Testis (tissue), 3 donors: Measurements from ENCODE around the gene IL6R. TPM values are rescaled to one million over a fixed set of nuclear protein-coding genes. Genes with fewer than 3 reads are reported as not detected.
A peak's percentile ranks its signal among the peaks of the same experiment; 100 is the strongest.
"Not testable (repeated sequence)": the region's sequence is repeated elsewhere in the genome, so short reads cannot be mapped to it uniquely, and the experiment has no call there.

Source experiments
- DNase-seq: peaks from one replicate; pipeline ENCODE4 v3.0.0-alpha.2; 2019
- H3K27ac ChIP-seq, 2 donors: fragments of 200-600 bp; sonication (generic); one replicate each; pipeline ENCODE4 v1.5.1; 2019
- H3K27me3 ChIP-seq: fragments of 200-600 bp; sonication (generic); one replicate; pipeline ENCODE4 v1.5.1; 2019
- H3K36me3 ChIP-seq: fragments of 200-600 bp; sonication (generic); one replicate; pipeline ENCODE4 v1.5.1; 2017; ENCODE audit warnings: low read depth; ENCODE audit errors: missing control alignments
- H3K4me1 ChIP-seq: fragments of 200-600 bp; sonication (generic); one replicate; pipeline ENCODE4 v1.5.1; 2019
- H3K4me3 ChIP-seq, 2 donors: fragments of 200-600 bp; sonication (generic); one replicate each; pipeline ENCODE4 v1.5.1; 2017 to 2019
- H3K9me3 ChIP-seq: fragments of 200-600 bp; sonication (generic); one replicate; pipeline ENCODE4 v1.5.1; 2017
- CTCF ChIP-seq, 3 experiments: fragments of 450-650 bp in 2 of 3; fragments of 200-600 bp in 1 of 3; sonication (generic) in 1 of 3; IDR thresholded peaks; one replicate each; pipeline ENCODE4 v1.5.1; 2016 to 2019; ENCODE audit warnings: antibody characterized with exemption in 3 of 3, mild to moderate bottlenecking in 2 of 3, moderate library complexity in 1 of 3
- POLR2A ChIP-seq: fragments of 450-650 bp; IDR thresholded peaks from one replicate; pipeline ENCODE4 v1.6.1; 2017; ENCODE audit warnings: antibody characterized with exemption, mild to moderate bottlenecking, moderate library complexity
- WGBS, 2 donors: methylation state at CpG; one replicate each; pipeline ENCODE4 v1.1.5; 2018; 5-methylcytosine and 5-hydroxymethylcytosine counted together
- intact Hi-C: fragments of 100-400 bp; cut with DNase I; formaldehyde crosslinking; loops from one replicate; pipeline ENCODE4 v1.15.1; 2023; ENCODE audit warnings: low total_unique reads
- polyA plus RNA-seq: library from polyadenylated mRNA; stranded (reverse); fragments of 350-450 nt; fragmentation: Illumina TruSeq; extraction: RNeasy Lipid Tissue Mini Kit (QIAGEN cat#74804); gene quantifications from one replicate; pipeline ENCODE4 v1.2.3, GENCODE V29; 2014; ENCODE audit warnings: low read depth, low replicate concordance; ENCODE audit not compliant: insufficient read depth
- total RNA-seq, 2 donors: library from RNA; depleted of rRNA; stranded (reverse); fragments of >200 nt; gene quantifications; one replicate each; pipeline ENCODE4 v1.2.3, GENCODE V29; 2016

Gene IL6R
- total and polyA plus RNA-seq, 3 donors from 2014 or later: 8.5 to 29.7 (median 25.0) TPM

DNA sequence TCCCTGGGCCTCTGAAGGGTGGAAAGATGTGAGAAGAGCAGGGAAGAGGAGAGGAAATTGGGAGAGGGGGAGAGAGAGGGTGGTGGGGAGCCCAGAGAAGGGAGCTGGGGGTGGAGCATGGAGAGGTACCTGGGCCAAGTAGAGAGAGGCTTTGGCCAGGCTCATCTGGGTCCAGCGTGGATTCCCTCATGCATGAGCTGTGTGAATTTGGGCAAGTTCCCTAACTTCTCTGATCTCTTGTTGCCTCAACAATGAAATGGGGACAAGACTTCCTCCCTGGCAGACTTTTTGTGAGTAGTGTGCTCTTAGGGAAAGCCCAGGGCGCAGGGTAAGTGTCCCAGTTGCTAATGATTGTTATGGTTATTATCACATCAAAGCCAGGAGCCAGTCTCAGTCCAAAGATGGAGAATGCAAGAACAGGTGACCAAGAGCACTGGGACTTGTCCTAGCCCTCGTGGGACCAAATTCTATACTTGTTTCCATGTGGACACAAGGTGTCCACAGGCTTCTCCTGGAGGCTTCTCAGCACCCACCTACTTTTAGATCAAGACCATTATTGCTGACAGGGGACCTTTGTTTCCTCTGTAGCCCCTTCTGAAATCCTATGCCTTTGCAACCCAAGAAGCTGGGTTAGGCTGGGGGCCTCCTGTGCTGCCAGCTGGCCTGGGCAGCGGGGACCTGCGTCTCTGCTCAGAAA is 13.9 kb downstream of the IL6R start:
- H3K4me1 ChIP-seq: peaks cover 44% of the 10 kb centered on the region

GRCh38 chr1:154419620-154420571 is 14.8 kb downstream of the IL6R start:
- Histone ChIP-seq H3K36me3 (no peaks in the 10 kb centered on the region), H3K27ac (peak overlapping the region; percentile 61 to 74), H3K4me3 (no peak overlapping the region), H3K9me3 (no peaks in the 10 kb centered on the region), H3K4me1 (peaks cover 42% of the 10 kb centered on the region), H3K27me3 (no peaks in the 10 kb centered on the region)
- peak; percentile 85 for DNase-seq
- 36 to 41% methylated on average over 13 of the region's 13 CpGs for WGBS, 2 donors
- TF ChIP-seq POLR2A (no peak), CTCF (IDR thresholded peaks at IDR 0.05) (no peak)
- intact Hi-C loops: no loop called here

More for the DNA sequence above, 13.9 kb downstream of the IL6R start:
- Histone ChIP-seq H3K27me3 (no peaks in the 10 kb centered on the region), H3K27ac (peak overlapping the region; percentile 61 to 74), H3K36me3 (no peaks in the 10 kb centered on the region), H3K4me3 (no peak overlapping the region), H3K9me3 (no peaks in the 10 kb centered on the region)
- WGBS, 2 donors: 54 to 56% methylated on average over 4 to 5 of the region's 5 CpGs
- TF ChIP-seq CTCF (IDR thresholded peaks at IDR 0.05) (no peak), POLR2A (no peak)
- no peak for DNase-seq
- intact Hi-C loops: no loop called here

GRCh38 chr1:154420961-154421924 is 16.1 kb downstream of the IL6R start:
- 71 to 78% methylated on average over 10 of the region's 10 CpGs for WGBS, 2 donors
- Histone ChIP-seq H3K36me3 (no peaks in the 10 kb centered on the region), H3K27me3 (no peaks in the 10 kb centered on the region), H3K4me1 (peaks cover 42% of the 10 kb centered on the region), H3K27ac (peak overlapping the region; percentile 25 to 74), H3K4me3 (no peak overlapping the region), H3K9me3 (no peaks in the 10 kb centered on the region)
- TF ChIP-seq CTCF (IDR thresholded peaks at IDR 0.05) (no peak), POLR2A (no peak)
- DNase-seq: no peak
- intact Hi-C loops: no loop called here

GRCh38 chr1:154422049-154422448 is 16.9 kb downstream of the IL6R start:
- H3K27ac ChIP-seq, H3K27me3 ChIP-seq, intact Hi-C loops, DNase-seq, H3K9me3 ChIP-seq, H3K4me3 ChIP-seq, H3K36me3 ChIP-seq: not testable (repeated sequence)
- H3K4me1 ChIP-seq: peaks cover 42% of the 10 kb centered on the region
- whole genome bisulfite sequencing, 2 donors: 91 to 94% methylated on average over 8 of the region's 8 CpGs
